HEK293 (cell line): ENCODE data around the gene PBX3.
A peak's percentile ranks its signal among the peaks of the same experiment; 100 is the strongest.

Source experiments
- CTCF ChIA-PET: fragments of 350-600 bp; formaldehyde crosslinking; extraction: SDS; loops from one replicate; lab custom pipeline; 2021; ENCODE audit warnings: antibody characterized with exemption; lab: Yijun Ruan, JAX
- POLR2A ChIA-PET: fragments of 300-600 bp; formaldehyde crosslinking; extraction: SDS; loops from one replicate; lab custom pipeline; 2020; ENCODE audit warnings: antibody characterized with exemption, inconsistent platforms; lab: Yijun Ruan, JAX
- H3K27ac ChIP-seq: fragments of 200-500 bp; sonication (Bioruptor generic); 2 replicates; pipeline ENCODE4 v1.5.1; 2014; ENCODE audit warnings: low read depth, low read length, control low read depth, inconsistent platforms; ENCODE audit errors: extremely low read depth
- H3K36me3 ChIP-seq, 2 experiments: fragments of 200-500 bp in 1 of 2; sonication (Bioruptor generic) in 1 of 2; 1 replicate in 1 of 2; 2 replicates in 1 of 2; pipeline ENCODE4 v1.5.1; 2014 to 2017; ENCODE audit warnings: inconsistent platforms in 2 of 2, low read length in 2 of 2; ENCODE audit not compliant: control insufficient read depth in 2 of 2, insufficient read depth in 1 of 2
- H3K4me1 ChIP-seq: fragments of 200-500 bp; sonication (Bioruptor generic); 2 replicates; pipeline ENCODE4 v1.5.1; 2014; ENCODE audit warnings: mild to moderate bottlenecking, low read length, inconsistent platforms; ENCODE audit not compliant: control insufficient read depth, insufficient read depth
- H3K4me3 ChIP-seq: 2 replicates; pipeline ENCODE4 v1.5.1; 2011; ENCODE audit warnings: low read depth, mild to moderate bottlenecking, control low read depth, low read length, moderate library complexity
- H3K9me3 ChIP-seq: fragments of 200-500 bp; sonication (Bioruptor generic); 2 replicates; pipeline ENCODE4 v1.5.1; 2014; ENCODE audit warnings: low read depth, low read length, inconsistent platforms; ENCODE audit not compliant: control insufficient read depth, insufficient read depth
- BCL11A ChIP-seq: fragments of 450-650 bp; formaldehyde crosslinking; IDR thresholded peaks from 2 replicates; pipeline ENCODE4 v1.5.1; 2016; ENCODE audit warnings: low read depth, missing biosample characterization, missing genetic modification characterization
- FEZF1 ChIP-seq: fragments of 450-650 bp; formaldehyde crosslinking; IDR thresholded peaks from 2 replicates; pipeline ENCODE4 v1.5.1; 2016; ENCODE audit warnings: missing biosample characterization, missing genetic modification characterization
- KLF17 ChIP-seq: fragments of 450-650 bp; formaldehyde crosslinking; IDR thresholded peaks from 2 replicates; pipeline ENCODE4 v1.5.1; 2016; ENCODE audit warnings: missing biosample characterization, missing genetic modification characterization
- KLF9 ChIP-seq: fragments of 450-650 bp; formaldehyde crosslinking; IDR thresholded peaks from 2 replicates; pipeline ENCODE4 v1.5.1; 2016; ENCODE audit warnings: missing biosample characterization, missing genetic modification characterization, low read depth
- ZBTB21 ChIP-seq: fragments of 450-650 bp; formaldehyde crosslinking; IDR thresholded peaks from 2 replicates; pipeline ENCODE4 v1.5.1; 2017; ENCODE audit warnings: missing biosample characterization, missing genetic modification characterization
- ZBTB8A ChIP-seq: fragments of 450-650 bp; formaldehyde crosslinking; IDR thresholded peaks from 2 replicates; pipeline ENCODE4 v1.5.1; 2016; ENCODE audit warnings: missing biosample characterization, missing genetic modification characterization
- ZFHX2 ChIP-seq: fragments of 450-650 bp; formaldehyde crosslinking; conservative IDR thresholded peaks from 2 replicates; pipeline ENCODE4 v1.5.1; 2016; ENCODE audit warnings: missing biosample characterization, missing genetic modification characterization
- ZNF10 ChIP-seq: fragments of 450-650 bp; formaldehyde crosslinking; IDR thresholded peaks from 2 replicates; pipeline ENCODE4 v1.5.1; 2017; ENCODE audit warnings: missing biosample characterization, missing genetic modification characterization
- ZNF140 ChIP-seq: fragments of 450-650 bp; formaldehyde crosslinking; IDR thresholded peaks from 2 replicates; pipeline ENCODE4 v1.5.1; 2016; ENCODE audit warnings: missing biosample characterization, missing genetic modification characterization
- ZNF146 ChIP-seq: fragments of 450-650 bp; formaldehyde crosslinking; IDR thresholded peaks from 2 replicates; pipeline ENCODE4 v1.5.1; 2016; ENCODE audit warnings: missing biosample characterization, missing genetic modification characterization
- ZNF174 ChIP-seq: fragments of 450-650 bp; formaldehyde crosslinking; IDR thresholded peaks from 2 replicates; pipeline ENCODE4 v1.5.0; 2017; ENCODE audit warnings: missing biosample characterization, mild to moderate bottlenecking, missing genetic modification characterization
- ZNF239 ChIP-seq: fragments of 450-650 bp; formaldehyde crosslinking; IDR thresholded peaks from 2 replicates; pipeline ENCODE4 v1.5.1; 2016; ENCODE audit warnings: missing biosample characterization, missing genetic modification characterization
- ZNF266 ChIP-seq: fragments of 450-650 bp; formaldehyde crosslinking; IDR thresholded peaks from 2 replicates; pipeline ENCODE4 v1.5.1; 2016; ENCODE audit warnings: missing biosample characterization, missing genetic modification characterization, low read depth
- ZNF600 ChIP-seq: fragments of 450-650 bp; formaldehyde crosslinking; IDR thresholded peaks from 2 replicates; pipeline ENCODE4 v1.5.1; 2016; ENCODE audit warnings: missing biosample characterization, missing genetic modification characterization
- ZNF623 ChIP-seq: fragments of 450-650 bp; formaldehyde crosslinking; IDR thresholded peaks from 2 replicates; pipeline ENCODE4 v1.5.1; 2016; ENCODE audit warnings: missing biosample characterization, missing genetic modification characterization
- ZNF654 ChIP-seq: fragments of 450-650 bp; formaldehyde crosslinking; IDR thresholded peaks from 2 replicates; pipeline ENCODE4 v1.5.1; 2016; ENCODE audit warnings: low read depth, missing biosample characterization, missing genetic modification characterization
- ZNF707 ChIP-seq: fragments of 450-650 bp; formaldehyde crosslinking; IDR thresholded peaks from 2 replicates; pipeline ENCODE4 v1.5.1; 2016; ENCODE audit warnings: missing biosample characterization, missing genetic modification characterization
- ZSCAN23 ChIP-seq: fragments of 450-650 bp; formaldehyde crosslinking; IDR thresholded peaks from 2 replicates; pipeline ENCODE4 v1.5.1; 2016; ENCODE audit warnings: missing biosample characterization, missing genetic modification characterization
- TF ChIP-seq, protein P1 (sequence below): fragments of 450-650 bp; formaldehyde crosslinking; IDR thresholded peaks from 2 replicates; pipeline ENCODE4 v1.5.1; 2016; ENCODE audit warnings: missing biosample characterization, missing genetic modification characterization
- TF ChIP-seq, protein P2 (sequence below): fragments of 450-650 bp; formaldehyde crosslinking; IDR thresholded peaks from 2 replicates; pipeline ENCODE4 v1.5.1; 2016; ENCODE audit warnings: missing biosample characterization, missing genetic modification characterization
- TF ChIP-seq, protein P3 (sequence below): fragments of 450-650 bp; formaldehyde crosslinking; IDR thresholded peaks from 2 replicates; pipeline ENCODE4; 2016; ENCODE audit warnings: missing biosample characterization, missing genetic modification characterization
- TF ChIP-seq, protein P4 (sequence below): fragments of 450-650 bp; formaldehyde crosslinking; IDR thresholded peaks from 2 replicates; pipeline ENCODE4 v1.5.1; 2016; ENCODE audit warnings: missing biosample characterization, missing genetic modification characterization

The PBX3 gene

DNA sequence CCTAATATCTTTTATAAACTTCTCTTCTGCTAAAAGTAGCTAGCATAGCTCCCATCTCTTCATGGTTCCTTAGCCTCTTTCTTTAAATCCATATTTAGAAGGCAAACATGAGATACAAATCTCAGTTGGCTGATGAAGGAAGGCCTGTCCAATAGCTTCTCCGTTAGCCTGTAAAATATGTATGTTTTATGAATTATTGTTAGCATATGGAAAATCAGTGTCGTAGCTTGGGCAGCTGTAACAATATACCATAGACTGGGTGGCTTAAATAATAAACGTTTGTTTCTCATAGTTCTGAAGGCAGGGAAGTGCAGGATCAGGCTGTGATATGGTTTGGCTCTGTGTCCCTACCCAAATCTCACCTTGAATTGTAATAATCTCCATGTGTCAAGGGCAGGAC lies 63.8 kb downstream of the PBX3 start:
- CTCF ChIA-PET: no interaction called here
- no peaks in the 10 kb centered on the region for H3K36me3 ChIP-seq
- TF ChIP-seq BCL11A (tag by site-specific recombination) (no peak), ZFHX2 (tag by site-specific recombination) (no peak), ZNF146 (tag by site-specific recombination) (no peak), ZNF623 (tag by site-specific recombination) (no peak), ZBTB21 (no peak), ZNF140 (tag by site-specific recombination) (no peak), KLF9 (tag by site-specific recombination) (no peak), ZNF707 (no peak), FEZF1 (tag by site-specific recombination) (no peak), ZBTB8A (tag by site-specific recombination) (no peak), ZSCAN23 (no peak), ZNF10 (tag by site-specific recombination) (no peak)
- TF ChIP-seq, protein P1, sequence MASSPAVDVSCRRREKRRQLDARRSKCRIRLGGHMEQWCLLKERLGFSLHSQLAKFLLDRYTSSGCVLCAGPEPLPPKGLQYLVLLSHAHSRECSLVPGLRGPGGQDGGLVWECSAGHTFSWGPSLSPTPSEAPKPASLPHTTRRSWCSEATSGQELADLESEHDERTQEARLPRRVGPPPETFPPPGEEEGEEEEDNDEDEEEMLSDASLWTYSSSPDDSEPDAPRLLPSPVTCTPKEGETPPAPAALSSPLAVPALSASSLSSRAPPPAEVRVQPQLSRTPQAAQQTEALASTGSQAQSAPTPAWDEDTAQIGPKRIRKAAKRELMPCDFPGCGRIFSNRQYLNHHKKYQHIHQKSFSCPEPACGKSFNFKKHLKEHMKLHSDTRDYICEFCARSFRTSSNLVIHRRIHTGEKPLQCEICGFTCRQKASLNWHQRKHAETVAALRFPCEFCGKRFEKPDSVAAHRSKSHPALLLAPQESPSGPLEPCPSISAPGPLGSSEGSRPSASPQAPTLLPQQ (tag by site-specific recombination): no peak
- TF ChIP-seq, protein P2, sequence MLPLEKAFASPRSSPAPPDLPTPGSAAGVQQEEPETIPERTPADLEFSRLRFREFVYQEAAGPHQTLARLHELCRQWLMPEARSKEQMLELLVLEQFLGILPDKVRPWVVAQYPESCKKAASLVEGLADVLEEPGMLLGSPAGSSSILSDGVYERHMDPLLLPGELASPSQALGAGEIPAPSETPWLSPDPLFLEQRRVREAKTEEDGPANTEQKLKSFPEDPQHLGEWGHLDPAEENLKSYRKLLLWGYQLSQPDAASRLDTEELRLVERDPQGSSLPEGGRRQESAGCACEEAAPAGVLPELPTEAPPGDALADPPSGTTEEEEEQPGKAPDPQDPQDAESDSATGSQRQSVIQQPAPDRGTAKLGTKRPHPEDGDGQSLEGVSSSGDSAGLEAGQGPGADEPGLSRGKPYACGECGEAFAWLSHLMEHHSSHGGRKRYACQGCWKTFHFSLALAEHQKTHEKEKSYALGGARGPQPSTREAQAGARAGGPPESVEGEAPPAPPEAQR: no peak
- POLR2A ChIA-PET: no interaction called here
- no peak overlapping the region for H3K27ac ChIP-seq
- no peaks in the 10 kb centered on the region for H3K9me3 ChIP-seq
- no peak overlapping the region for H3K4me3 ChIP-seq
- H3K4me1 ChIP-seq: no peaks in the 10 kb centered on the region

DNA sequence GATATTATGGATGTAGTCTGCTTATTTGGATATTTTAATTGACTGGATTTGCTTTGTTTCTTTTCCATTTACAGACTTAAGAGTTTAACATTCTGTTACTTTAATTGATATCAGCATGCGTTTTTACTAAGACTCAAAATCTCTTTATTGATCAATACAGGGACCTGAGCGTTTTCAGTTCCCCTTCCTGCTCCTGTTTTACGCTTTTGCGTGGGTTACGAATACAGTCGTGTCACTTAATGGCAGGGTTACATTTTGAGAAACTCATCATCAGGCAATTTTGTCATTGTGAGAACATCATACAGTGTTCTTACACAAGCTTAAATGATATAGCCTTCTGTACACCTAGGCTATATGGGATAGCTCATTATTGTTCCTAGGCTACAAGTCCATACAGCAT lies 65.2 kb downstream of the PBX3 start:
- Histone ChIP-seq H3K4me3 (no peak overlapping the region), H3K27ac (no peak overlapping the region), H3K9me3 (no peaks in the 10 kb centered on the region), H3K36me3 (no peaks in the 10 kb centered on the region), H3K4me1 (no peaks in the 10 kb centered on the region)
- TF ChIP-seq ZNF654 (tag by site-specific recombination) (no peak), ZNF174 (tag by site-specific recombination) (no peak), ZNF266 (tag by site-specific recombination) (no peak), BCL11A (tag by site-specific recombination) (no peak), ZFHX2 (tag by site-specific recombination) (no peak), ZNF600 (no peak), ZSCAN23 (no peak), KLF17 (tag by site-specific recombination) (no peak), ZNF239 (tag by site-specific recombination) (no peak)
- CTCF ChIA-PET: no interaction called here
- POLR2A ChIA-PET: no interaction called here

DNA sequence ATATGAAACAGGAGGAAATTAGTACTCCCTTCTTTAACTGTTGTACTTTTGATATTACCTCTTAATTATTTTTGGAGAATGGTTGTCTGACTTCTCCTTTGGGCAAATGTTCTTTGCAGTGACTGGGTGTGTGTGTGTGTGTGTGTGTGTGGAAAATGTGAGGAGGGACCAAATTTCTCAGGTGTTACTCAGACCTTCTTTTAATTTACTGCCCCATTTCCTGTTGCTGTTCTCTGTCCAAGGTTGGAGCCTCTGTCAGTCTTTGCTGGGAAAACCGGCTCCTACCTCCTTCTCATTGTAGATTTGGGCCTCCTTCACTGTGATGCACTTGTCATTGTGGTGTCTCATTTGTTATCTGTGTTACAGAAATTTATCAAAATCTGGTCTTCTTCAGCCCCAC lies 68.4 kb downstream of the PBX3 start:
- peaks cover 3% of the 10 kb centered on the region; the same call in 1 of the 2 replicates for H3K4me1 ChIP-seq
- H3K27ac ChIP-seq: no peak overlapping the region
- H3K9me3 ChIP-seq: no peaks in the 10 kb centered on the region
- H3K36me3 ChIP-seq: no peaks in the 10 kb centered on the region; a peak in 1 of 3 replicates
- POLR2A ChIA-PET: no interaction called here
- TF ChIP-seq, protein P3, sequence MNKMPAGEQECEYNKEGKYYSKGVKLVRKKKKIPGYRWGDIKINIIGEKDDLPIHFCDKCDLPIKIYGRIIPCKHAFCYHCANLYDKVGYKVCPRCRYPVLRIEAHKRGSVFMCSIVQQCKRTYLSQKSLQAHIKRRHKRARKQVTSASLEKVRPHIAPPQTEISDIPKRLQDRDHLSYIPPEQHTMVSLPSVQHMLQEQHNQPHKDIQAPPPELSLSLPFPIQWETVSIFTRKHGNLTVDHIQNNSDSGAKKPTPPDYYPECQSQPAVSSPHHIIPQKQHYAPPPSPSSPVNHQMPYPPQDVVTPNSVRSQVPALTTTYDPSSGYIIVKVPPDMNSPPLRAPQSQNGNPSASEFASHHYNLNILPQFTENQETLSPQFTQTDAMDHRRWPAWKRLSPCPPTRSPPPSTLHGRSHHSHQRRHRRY (tag by site-specific recombination): no peak
- TF ChIP-seq, protein P4, sequence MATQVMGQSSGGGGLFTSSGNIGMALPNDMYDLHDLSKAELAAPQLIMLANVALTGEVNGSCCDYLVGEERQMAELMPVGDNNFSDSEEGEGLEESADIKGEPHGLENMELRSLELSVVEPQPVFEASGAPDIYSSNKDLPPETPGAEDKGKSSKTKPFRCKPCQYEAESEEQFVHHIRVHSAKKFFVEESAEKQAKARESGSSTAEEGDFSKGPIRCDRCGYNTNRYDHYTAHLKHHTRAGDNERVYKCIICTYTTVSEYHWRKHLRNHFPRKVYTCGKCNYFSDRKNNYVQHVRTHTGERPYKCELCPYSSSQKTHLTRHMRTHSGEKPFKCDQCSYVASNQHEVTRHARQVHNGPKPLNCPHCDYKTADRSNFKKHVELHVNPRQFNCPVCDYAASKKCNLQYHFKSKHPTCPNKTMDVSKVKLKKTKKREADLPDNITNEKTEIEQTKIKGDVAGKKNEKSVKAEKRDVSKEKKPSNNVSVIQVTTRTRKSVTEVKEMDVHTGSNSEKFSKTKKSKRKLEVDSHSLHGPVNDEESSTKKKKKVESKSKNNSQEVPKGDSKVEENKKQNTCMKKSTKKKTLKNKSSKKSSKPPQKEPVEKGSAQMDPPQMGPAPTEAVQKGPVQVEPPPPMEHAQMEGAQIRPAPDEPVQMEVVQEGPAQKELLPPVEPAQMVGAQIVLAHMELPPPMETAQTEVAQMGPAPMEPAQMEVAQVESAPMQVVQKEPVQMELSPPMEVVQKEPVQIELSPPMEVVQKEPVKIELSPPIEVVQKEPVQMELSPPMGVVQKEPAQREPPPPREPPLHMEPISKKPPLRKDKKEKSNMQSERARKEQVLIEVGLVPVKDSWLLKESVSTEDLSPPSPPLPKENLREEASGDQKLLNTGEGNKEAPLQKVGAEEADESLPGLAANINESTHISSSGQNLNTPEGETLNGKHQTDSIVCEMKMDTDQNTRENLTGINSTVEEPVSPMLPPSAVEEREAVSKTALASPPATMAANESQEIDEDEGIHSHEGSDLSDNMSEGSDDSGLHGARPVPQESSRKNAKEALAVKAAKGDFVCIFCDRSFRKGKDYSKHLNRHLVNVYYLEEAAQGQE (tag by site-specific recombination): peak; percentile 78
- TF ChIP-seq, all 188 proteins: peak for 1
- H3K4me3 ChIP-seq: no peak overlapping the region
- CTCF ChIA-PET: interaction anchor here (0.6 kb wide), 1 partner anchor 1555 kb away, joined by 3 read pairs; no protein-coding TSS in a partner anchor
